Measurements from ENCODE around the gene ATOSB.

ATOSB gene

GRCh38 chr9:35114113-35114839 is 1.4 kb downstream of the ATOSB start:
- peaks cover 15% of the 10 kb centered on the region for H3K4me1 ChIP-seq (ENCODE audit: control insufficient read depth, insufficient read depth, low read length)
- H3K36me3 ChIP-seq (ENCODE audit: control insufficient read depth in 2 of 2, insufficient read depth in 1 of 2, low read length in 2 of 2), result no peaks in the 10 kb centered on the region
- CTCF ChIA-PET, result interaction anchor here (0.6 to 6.8 kb wide), 8 partner anchors 15 to 440 kb away, joined by 4 to 58 read pairs (median 6); partner anchors contain the start of gene PIGO
- no peak overlapping the region; the same call in 1 of the 2 replicates for H3K27ac ChIP-seq (ENCODE audit: extremely low read depth, low read depth, low read length)
- POLR2A ChIA-PET, result interaction anchor here (0.6 to 4.3 kb wide), 14 partner anchors 12 to 618 kb away, joined by 3 to 92 read pairs (median 5); partner anchors contain the start of genes CCDC107, CREB3, DNAJB5 and FANCG
- H3K4me3 ChIP-seq (ENCODE audit: low read depth, low read length), result no peak overlapping the region
- TF ChIP-seq ZNF76 (tag by site-specific recombination; IDR thresholded peaks at IDR 0.05; ENCODE audit: borderline replicate concordance, low read depth) (no peak), ZNF529 (tag by site-specific recombination; IDR thresholded peaks at IDR 0.05; ENCODE audit: insufficient replicate concordance) (no peak), KLF17 (tag by site-specific recombination; IDR thresholded peaks at IDR 0.05) (no peak), ATF2 (tag by site-specific recombination; IDR thresholded peaks at IDR 0.05; ENCODE audit: low read depth) (no peak), ZFP37 (tag by site-specific recombination; IDR thresholded peaks at IDR 0.05) (no peak), ZNF266 (tag by site-specific recombination; IDR thresholded peaks at IDR 0.05; ENCODE audit: low read depth) (no peak), ZNF561 (tag by site-specific recombination; IDR thresholded peaks at IDR 0.05; ENCODE audit: borderline replicate concordance) (no peak), ZNF585B (tag by site-specific recombination; IDR thresholded peaks at IDR 0.05) (no peak), MYNN (tag by site-specific recombination; IDR thresholded peaks at IDR 0.05; ENCODE audit: borderline replicate concordance) (no peak), PRDM1 (tag by site-specific recombination; IDR thresholded peaks at IDR 0.05) (0 out of 2 replicates have a peak, but pooled peaks have one; percentile 21), ZNF324 (tag by site-specific recombination; IDR thresholded peaks at IDR 0.05) (no peak), KLF1 (tag by site-specific recombination; IDR thresholded peaks at IDR 0.05) (peak; percentile 70), ZBTB11 (tag by site-specific recombination; conservative IDR thresholded peaks at IDR 0.05; ENCODE audit: low read depth) (no peak), KLF9 (tag by site-specific recombination; IDR thresholded peaks at IDR 0.05; ENCODE audit: low read depth) (peak; percentile 30; the same call in 1 of the 2 replicates), ZBTB8A (tag by site-specific recombination; IDR thresholded peaks at IDR 0.05) (no peak), ZNF335 (tag by site-specific recombination; conservative IDR thresholded peaks at IDR 0.05) (0 out of 2 replicates have a peak, but pooled peaks have one; percentile 25), PRDM10 (tag by site-specific recombination; IDR thresholded peaks at IDR 0.05) (no peak), ZNF114 (tag by site-specific recombination; IDR thresholded peaks at IDR 0.05) (no peak), ZNF362 (tag by site-specific recombination; IDR thresholded peaks at IDR 0.05) (no peak), SP3 (tag by site-specific recombination; IDR thresholded peaks at IDR 0.05) (peak; percentile 50), INSM2 (tag by site-specific recombination; IDR thresholded peaks at IDR 0.05) (no peak), ZFHX2 (tag by site-specific recombination; conservative IDR thresholded peaks at IDR 0.05) (peak; percentile 39; the same call in 1 of the 2 replicates), ZFP41 (tag by site-specific recombination; IDR thresholded peaks at IDR 0.05; ENCODE audit: borderline replicate concordance) (no peak), TRIM28 (IDR thresholded peaks at IDR 0.05; ENCODE audit: borderline replicate concordance, low read length) (no peak), SP2 (tag by site-specific recombination; IDR thresholded peaks at IDR 0.05) (peak; percentile 67)
- no peaks in the 10 kb centered on the region for H3K9me3 ChIP-seq (ENCODE audit: control insufficient read depth, insufficient read depth, low read depth, low read length)
